ENCODE data around the gene POU2F2.

- TF ChIP-seq CTCF (conservative IDR thresholded peaks at IDR 0.05; ENCODE audit: low read depth, low read length) = no peak
- no peak for TF ChIP-seq EZH2phosphoT487 (IDR thresholded peaks at IDR 0.05; ENCODE audit: borderline replicate concordance, low read length)
- no peak for TF ChIP-seq EZH2 (IDR thresholded peaks at IDR 0.05; ENCODE audit: low read length, unreplicated experiment)
Observed at GRCh38 chr19:42038666-42039065, 93.6 kb downstream of the POU2F2 start.
